Panc1 (cell line): Measurements from ENCODE around the gene MRPS18A. TPM values are rescaled to one million over a fixed set of nuclear protein-coding genes. Genes with fewer than 3 reads are reported as not detected.

ENCODE experiments used
- ATAC-seq: fragments of 200-7000 bp; cut with Tn5 transposase; 2 replicates; pipeline ENCODE4 v1.9.1; 2020; ENCODE audit warnings: mild to moderate bottlenecking, moderate library complexity
- BruUV-seq: library from RNA; stranded (reverse); fragments of 400-500 nt; replicated peaks from 2 replicates; lab custom pipeline; 2021; lab: Mats Ljungman, UMichigan
- CTCF ChIA-PET: fragments of 300-600 bp; sonication (Branson Sonifier 250); formaldehyde crosslinking; loops from one replicate; lab custom pipeline; 2022; ENCODE audit warnings: antibody characterized with exemption; lab: Charles Lee
- POLR2A ChIA-PET: fragments of 300-600 bp; sonication (Branson Sonifier 250); formaldehyde crosslinking; loops from one replicate; lab custom pipeline; 2022; ENCODE audit warnings: antibody characterized with exemption; lab: Charles Lee
- DNase-seq: peaks from one replicate; pipeline ENCODE4 v3.0.0-alpha.2; 2010; ENCODE audit warnings: low read depth, low spot score
- H3K27ac ChIP-seq: 2 replicates; pipeline ENCODE4 v1.5.1; 2011; ENCODE audit warnings: mild to moderate bottlenecking, low read length, inconsistent platforms
- H3K27me3 ChIP-seq: fragments of 200-500 bp; sonication (Bioruptor generic); 2 replicates; pipeline ENCODE4 v1.6.0; 2014; ENCODE audit warnings: low read length, inconsistent platforms; ENCODE audit not compliant: control insufficient read depth, insufficient read depth
- H3K36me3 ChIP-seq: fragments of 200-500 bp; sonication (Bioruptor generic); 2 replicates; pipeline ENCODE4 v1.5.1; 2014; ENCODE audit warnings: inconsistent platforms, mild to moderate bottlenecking, low read length, moderate library complexity; ENCODE audit not compliant: control insufficient read depth, insufficient read depth
- H3K4me1 ChIP-seq: 2 replicates; pipeline ENCODE4 v1.5.1; 2011; ENCODE audit warnings: inconsistent platforms, mild to moderate bottlenecking, low read length, moderate library complexity; ENCODE audit not compliant: control insufficient read depth, insufficient read depth
- H3K4me3 ChIP-seq, 2 experiments: 2 replicates each; pipeline ENCODE4 v1.5.1; 2011 to 2012; ENCODE audit warnings: low read depth in 2 of 2, low read length in 2 of 2, mild to moderate bottlenecking in 2 of 2, inconsistent platforms in 1 of 2, moderate library complexity in 1 of 2
- H3K9me3 ChIP-seq: fragments of 200-500 bp; sonication (Bioruptor generic); 2 replicates; pipeline ENCODE4 v1.5.1; 2014; ENCODE audit warnings: low read depth, mild to moderate bottlenecking, inconsistent platforms, low read length, moderate library complexity; ENCODE audit not compliant: control insufficient read depth, insufficient read depth
- POLR2AphosphoS5 ChIP-seq: IDR thresholded peaks from 2 replicates; pipeline ENCODE4 v1.6.1; 2012; ENCODE audit warnings: mild to moderate bottlenecking, low read depth, low read length, moderate library complexity
- SIN3A ChIP-seq: IDR thresholded peaks from 2 replicates; pipeline ENCODE4 v1.6.1; 2012; ENCODE audit warnings: low read depth, mild to moderate bottlenecking, low read length, moderate library complexity, borderline replicate concordance; ENCODE audit not compliant: insufficient read depth
- TCF7L2 ChIP-seq: IDR thresholded peaks from 2 replicates; pipeline ENCODE4 v1.6.1; 2011; ENCODE audit warnings: mild to moderate bottlenecking, low read depth, low read length, inconsistent platforms
- in situ Hi-C: cut with HindIII; loops from 2 replicates; pipeline ENCODE4 v1.10.0; 2016; ENCODE audit warnings: low sequenced_read_pairs, low pct_unique_long_range_greater_than_20kb
- intact Hi-C: fragments of 100-400 bp; cut with micrococcal nuclease; formaldehyde crosslinking; loops from one replicate; pipeline ENCODE4 v1.10.0; 2022; ENCODE audit not compliant: unreplicated experiment
- total RNA-seq: library from RNA; stranded (reverse); gene quantifications from one replicate; pipeline ENCODE4 v1.2.1, GENCODE V29; 2021; ENCODE audit not compliant: unreplicated experiment
- TF ChIP-seq, protein P1 (sequence below): fragments of 450-650 bp; IDR thresholded peaks from 2 replicates; pipeline ENCODE4 v1.5.1; 2017; ENCODE audit warnings: mild to moderate bottlenecking
- TF ChIP-seq, protein P2 (sequence below), 2 experiments: IDR thresholded peaks; 2 replicates each; pipeline ENCODE4 v1.6.1; 2011 to 2012; ENCODE audit warnings: low read depth in 2 of 2, control low read depth in 1 of 2, low read length in 1 of 2, mild to moderate bottlenecking in 1 of 2, moderate library complexity in 1 of 2; ENCODE audit not compliant: insufficient read depth in 1 of 2

Gene MRPS18A
- total RNA-seq, 1 experiment from 2014 or later: 45.8 TPM

DNA sequence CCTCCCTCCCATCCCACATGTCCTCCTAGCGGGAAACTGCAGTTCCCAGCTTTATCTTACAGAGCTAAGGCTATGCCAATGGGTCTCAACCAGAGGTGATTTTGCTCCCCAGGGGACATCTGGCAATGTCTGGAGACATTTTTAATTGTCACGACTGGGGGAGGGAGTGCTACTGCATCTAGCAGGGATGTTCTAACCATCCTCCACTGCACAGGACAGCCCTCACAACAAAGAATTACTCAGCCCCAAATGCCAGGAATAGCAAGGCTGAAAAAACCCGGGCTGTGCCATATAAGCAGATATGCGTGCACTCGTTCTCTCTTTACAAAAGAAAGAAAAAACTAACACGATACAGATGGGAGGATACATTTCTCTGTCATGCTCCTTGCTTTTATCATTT, 8.5 kb downstream of the MRPS18A start:
- BruUV-seq: no TSS peak
- intact Hi-C loops (no loop called here), in situ Hi-C loops (no loop called here)
- no peak for DNase-seq
- CTCF ChIA-PET: no interaction called here
- POLR2A ChIA-PET: no interaction called here
- Histone ChIP-seq H3K36me3 (peaks cover 10% of the 10 kb centered on the region), H3K27me3 (no peaks in the 10 kb centered on the region), H3K4me1 (peaks cover 4% of the 10 kb centered on the region), H3K9me3 (no peaks in the 10 kb centered on the region), H3K27ac (no peak overlapping the region), H3K4me3 (no peak overlapping the region)
- ATAC-seq: no peak
- TF ChIP-seq TCF7L2: no peak
- TF ChIP-seq SIN3A: no peak
- TF ChIP-seq, protein P1, sequence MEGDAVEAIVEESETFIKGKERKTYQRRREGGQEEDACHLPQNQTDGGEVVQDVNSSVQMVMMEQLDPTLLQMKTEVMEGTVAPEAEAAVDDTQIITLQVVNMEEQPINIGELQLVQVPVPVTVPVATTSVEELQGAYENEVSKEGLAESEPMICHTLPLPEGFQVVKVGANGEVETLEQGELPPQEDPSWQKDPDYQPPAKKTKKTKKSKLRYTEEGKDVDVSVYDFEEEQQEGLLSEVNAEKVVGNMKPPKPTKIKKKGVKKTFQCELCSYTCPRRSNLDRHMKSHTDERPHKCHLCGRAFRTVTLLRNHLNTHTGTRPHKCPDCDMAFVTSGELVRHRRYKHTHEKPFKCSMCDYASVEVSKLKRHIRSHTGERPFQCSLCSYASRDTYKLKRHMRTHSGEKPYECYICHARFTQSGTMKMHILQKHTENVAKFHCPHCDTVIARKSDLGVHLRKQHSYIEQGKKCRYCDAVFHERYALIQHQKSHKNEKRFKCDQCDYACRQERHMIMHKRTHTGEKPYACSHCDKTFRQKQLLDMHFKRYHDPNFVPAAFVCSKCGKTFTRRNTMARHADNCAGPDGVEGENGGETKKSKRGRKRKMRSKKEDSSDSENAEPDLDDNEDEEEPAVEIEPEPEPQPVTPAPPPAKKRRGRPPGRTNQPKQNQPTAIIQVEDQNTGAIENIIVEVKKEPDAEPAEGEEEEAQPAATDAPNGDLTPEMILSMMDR: no peak
- TF ChIP-seq, protein P2, sequence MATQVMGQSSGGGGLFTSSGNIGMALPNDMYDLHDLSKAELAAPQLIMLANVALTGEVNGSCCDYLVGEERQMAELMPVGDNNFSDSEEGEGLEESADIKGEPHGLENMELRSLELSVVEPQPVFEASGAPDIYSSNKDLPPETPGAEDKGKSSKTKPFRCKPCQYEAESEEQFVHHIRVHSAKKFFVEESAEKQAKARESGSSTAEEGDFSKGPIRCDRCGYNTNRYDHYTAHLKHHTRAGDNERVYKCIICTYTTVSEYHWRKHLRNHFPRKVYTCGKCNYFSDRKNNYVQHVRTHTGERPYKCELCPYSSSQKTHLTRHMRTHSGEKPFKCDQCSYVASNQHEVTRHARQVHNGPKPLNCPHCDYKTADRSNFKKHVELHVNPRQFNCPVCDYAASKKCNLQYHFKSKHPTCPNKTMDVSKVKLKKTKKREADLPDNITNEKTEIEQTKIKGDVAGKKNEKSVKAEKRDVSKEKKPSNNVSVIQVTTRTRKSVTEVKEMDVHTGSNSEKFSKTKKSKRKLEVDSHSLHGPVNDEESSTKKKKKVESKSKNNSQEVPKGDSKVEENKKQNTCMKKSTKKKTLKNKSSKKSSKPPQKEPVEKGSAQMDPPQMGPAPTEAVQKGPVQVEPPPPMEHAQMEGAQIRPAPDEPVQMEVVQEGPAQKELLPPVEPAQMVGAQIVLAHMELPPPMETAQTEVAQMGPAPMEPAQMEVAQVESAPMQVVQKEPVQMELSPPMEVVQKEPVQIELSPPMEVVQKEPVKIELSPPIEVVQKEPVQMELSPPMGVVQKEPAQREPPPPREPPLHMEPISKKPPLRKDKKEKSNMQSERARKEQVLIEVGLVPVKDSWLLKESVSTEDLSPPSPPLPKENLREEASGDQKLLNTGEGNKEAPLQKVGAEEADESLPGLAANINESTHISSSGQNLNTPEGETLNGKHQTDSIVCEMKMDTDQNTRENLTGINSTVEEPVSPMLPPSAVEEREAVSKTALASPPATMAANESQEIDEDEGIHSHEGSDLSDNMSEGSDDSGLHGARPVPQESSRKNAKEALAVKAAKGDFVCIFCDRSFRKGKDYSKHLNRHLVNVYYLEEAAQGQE (IDR thresholded peaks at IDR 0.05; ENCODE audit: insufficient read depth in 1 of 2, low read depth in 2 of 2, low read length in 1 of 2): no peak
- TF ChIP-seq POLR2AphosphoS5: no peak

DNA sequence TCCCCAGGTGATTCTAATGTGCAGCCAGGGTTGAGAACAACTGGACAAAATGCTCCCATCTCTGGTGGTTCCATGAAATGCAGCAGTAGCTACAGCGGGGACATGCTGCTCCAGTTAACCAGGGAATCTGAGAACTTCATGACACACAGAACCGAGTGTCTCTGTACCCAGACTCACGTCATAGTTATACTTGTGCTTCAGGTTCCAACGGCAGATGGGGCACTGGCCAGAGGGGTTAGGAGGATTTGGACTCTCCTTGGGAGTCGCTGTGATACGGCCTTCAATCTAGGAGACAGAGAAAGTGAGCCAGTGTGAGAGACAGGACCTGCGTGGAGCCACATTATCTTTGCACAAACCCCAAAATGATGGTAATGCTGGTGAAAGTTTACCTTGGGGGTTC, 9.2 kb downstream of the MRPS18A start:
- H3K27ac ChIP-seq: no peak overlapping the region
- ATAC-seq (no peak), DNase-seq (no peak)
- no peaks in the 10 kb centered on the region for H3K4me1 ChIP-seq
- TF ChIP-seq, protein P1: no peak
- TF ChIP-seq TCF7L2: no peak
- peaks cover 10% of the 10 kb centered on the region for H3K36me3 ChIP-seq
- H3K4me3 ChIP-seq: no peak overlapping the region
- ChIA-PET POLR2A (no interaction called here), CTCF (no interaction called here)
- no peaks in the 10 kb centered on the region for H3K27me3 ChIP-seq
- no peaks in the 10 kb centered on the region for H3K9me3 ChIP-seq
- BruUV-seq: no TSS peak
- intact Hi-C loops: no loop called here
- in situ Hi-C loops: no loop called here

DNA sequence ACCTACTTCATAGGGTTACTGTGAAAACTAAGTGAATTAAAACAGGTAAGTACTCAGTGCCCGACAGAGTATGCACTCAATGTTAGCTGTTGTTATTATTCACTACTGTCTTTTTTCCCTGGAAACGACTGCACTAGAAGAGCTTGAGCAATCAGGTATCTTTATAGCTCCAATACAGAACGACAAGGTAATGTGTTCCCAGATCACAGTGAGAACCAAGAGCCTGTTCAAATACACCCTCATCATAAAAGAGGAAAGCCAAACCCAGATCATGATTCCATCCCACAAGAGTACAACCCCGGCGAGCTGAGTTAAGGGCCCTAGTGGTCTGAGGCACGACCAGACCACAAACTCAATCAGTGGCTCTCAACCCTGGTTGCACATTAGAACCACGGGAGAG, 9.8 kb downstream of the MRPS18A start:
- no peaks in the 10 kb centered on the region for H3K27me3 ChIP-seq
- peaks cover 10% of the 10 kb centered on the region for H3K36me3 ChIP-seq
- no TSS peak for BruUV-seq
- no peak for ATAC-seq
- H3K4me1 ChIP-seq: no peaks in the 10 kb centered on the region
- ChIA-PET POLR2A (no interaction called here), CTCF (no interaction called here)
- TF ChIP-seq, protein P2 (IDR thresholded peaks at IDR 0.05; ENCODE audit: insufficient read depth in 1 of 2, low read depth in 2 of 2, low read length in 1 of 2): no peak
- no peaks in the 10 kb centered on the region for H3K9me3 ChIP-seq
- H3K27ac ChIP-seq: no peak overlapping the region
- in situ Hi-C loops: no loop called here
- intact Hi-C loops: no loop called here
- DNase-seq: no peak
- H3K4me3 ChIP-seq: no peak overlapping the region
